ENCODE data around the gene SGO2.

Gene SGO2

GRCh38 chr2:200620606-200621390, 94.8 kb downstream of the SGO2 start:
- TF ChIP-seq EZH2phosphoT487 (conservative IDR thresholded peaks at IDR 0.05; ENCODE audit: low read length) (no peak), CTCF (IDR thresholded peaks at IDR 0.05; ENCODE audit: insufficient read depth, low read length, poor library complexity, severe bottlenecking) (no peak)
- Histone ChIP-seq H3K27ac (ENCODE audit: low read depth, low read length) (no peak overlapping the region), H3K27me3 (ENCODE audit: low read length) (no peaks in the 10 kb centered on the region), H3K4me3 (ENCODE audit: insufficient read depth, low read length, poor library complexity, severe bottlenecking) (no peak overlapping the region), H3K36me3 (ENCODE audit: low read length) (no peaks in the 10 kb centered on the region), H4K20me1 (ENCODE audit: low read depth, low read length) (no peaks in the 10 kb centered on the region), H3K4me2 (ENCODE audit: low read depth, low read length, poor library complexity, severe bottlenecking) (no peak overlapping the region), H3F3A (ENCODE audit: insufficient read depth) (no peaks in the 10 kb centered on the region), H2AFZ (ENCODE audit: low read depth, low read length, severe bottlenecking) (no peak overlapping the region), H3K9ac (ENCODE audit: low read length) (no peak overlapping the region), H3K9me3 (ENCODE audit: insufficient read depth, low read length) (no peaks in the 10 kb centered on the region), H3K79me2 (ENCODE audit: insufficient read depth, low read length) (no peaks in the 10 kb centered on the region), H3K9me2 (replicated peaks; ENCODE audit: insufficient read depth, low read length) (no peaks in the 10 kb centered on the region)

- Histone ChIP-seq H3K79me2 (ENCODE audit: insufficient read depth, low read length) (no peaks in the 10 kb centered on the region), H3K27me3 (ENCODE audit: low read length) (no peaks in the 10 kb centered on the region), H3K9me3 (ENCODE audit: insufficient read depth, low read length) (no peaks in the 10 kb centered on the region), H3K9ac (ENCODE audit: low read length) (no peak overlapping the region), H3K27ac (ENCODE audit: low read depth, low read length) (no peak overlapping the region), H3K4me2 (ENCODE audit: low read depth, low read length, poor library complexity, severe bottlenecking) (no peak overlapping the region), H3K36me3 (ENCODE audit: low read length) (no peaks in the 10 kb centered on the region), H3K9me2 (replicated peaks; ENCODE audit: insufficient read depth, low read length) (no peaks in the 10 kb centered on the region), H2AFZ (ENCODE audit: low read depth, low read length, severe bottlenecking) (no peak overlapping the region), H3K4me3 (ENCODE audit: insufficient read depth, low read length, poor library complexity, severe bottlenecking) (no peak overlapping the region), H4K20me1 (ENCODE audit: low read depth, low read length) (no peaks in the 10 kb centered on the region), H3F3A (ENCODE audit: insufficient read depth) (no peaks in the 10 kb centered on the region)
- TF ChIP-seq EZH2phosphoT487 (conservative IDR thresholded peaks at IDR 0.05; ENCODE audit: low read length) (no peak), CTCF (IDR thresholded peaks at IDR 0.05; ENCODE audit: insufficient read depth, low read length, poor library complexity, severe bottlenecking) (no peak)
Observed at GRCh38 chr2:200622106-200622505, 96.1 kb downstream of the SGO2 start.

GRCh38 chr2:200624026-200624425, 98.0 kb downstream of the SGO2 start:
- Histone ChIP-seq H3K36me3 (ENCODE audit: low read length) (no peaks in the 10 kb centered on the region), H3K9ac (ENCODE audit: low read length) (no peak overlapping the region), H4K20me1 (ENCODE audit: low read depth, low read length) (no peaks in the 10 kb centered on the region), H3K79me2 (ENCODE audit: insufficient read depth, low read length) (no peaks in the 10 kb centered on the region), H3K27ac (ENCODE audit: low read depth, low read length) (no peak overlapping the region), H3K4me2 (ENCODE audit: low read depth, low read length, poor library complexity, severe bottlenecking) (no peak overlapping the region), H3F3A (ENCODE audit: insufficient read depth) (no peaks in the 10 kb centered on the region), H3K9me2 (replicated peaks; ENCODE audit: insufficient read depth, low read length) (no peaks in the 10 kb centered on the region), H2AFZ (ENCODE audit: low read depth, low read length, severe bottlenecking) (no peak overlapping the region), H3K4me3 (ENCODE audit: insufficient read depth, low read length, poor library complexity, severe bottlenecking) (no peak overlapping the region), H3K9me3 (ENCODE audit: insufficient read depth, low read length) (no peaks in the 10 kb centered on the region), H3K27me3 (ENCODE audit: low read length) (no peaks in the 10 kb centered on the region)
- TF ChIP-seq CTCF (IDR thresholded peaks at IDR 0.05; ENCODE audit: insufficient read depth, low read length, poor library complexity, severe bottlenecking) = no peak
- no peak for TF ChIP-seq EZH2phosphoT487 (conservative IDR thresholded peaks at IDR 0.05; ENCODE audit: low read length)

Measured in SU-DHL-6 (cell line).